ENCODE data around the gene MAP2K7.

DNA sequence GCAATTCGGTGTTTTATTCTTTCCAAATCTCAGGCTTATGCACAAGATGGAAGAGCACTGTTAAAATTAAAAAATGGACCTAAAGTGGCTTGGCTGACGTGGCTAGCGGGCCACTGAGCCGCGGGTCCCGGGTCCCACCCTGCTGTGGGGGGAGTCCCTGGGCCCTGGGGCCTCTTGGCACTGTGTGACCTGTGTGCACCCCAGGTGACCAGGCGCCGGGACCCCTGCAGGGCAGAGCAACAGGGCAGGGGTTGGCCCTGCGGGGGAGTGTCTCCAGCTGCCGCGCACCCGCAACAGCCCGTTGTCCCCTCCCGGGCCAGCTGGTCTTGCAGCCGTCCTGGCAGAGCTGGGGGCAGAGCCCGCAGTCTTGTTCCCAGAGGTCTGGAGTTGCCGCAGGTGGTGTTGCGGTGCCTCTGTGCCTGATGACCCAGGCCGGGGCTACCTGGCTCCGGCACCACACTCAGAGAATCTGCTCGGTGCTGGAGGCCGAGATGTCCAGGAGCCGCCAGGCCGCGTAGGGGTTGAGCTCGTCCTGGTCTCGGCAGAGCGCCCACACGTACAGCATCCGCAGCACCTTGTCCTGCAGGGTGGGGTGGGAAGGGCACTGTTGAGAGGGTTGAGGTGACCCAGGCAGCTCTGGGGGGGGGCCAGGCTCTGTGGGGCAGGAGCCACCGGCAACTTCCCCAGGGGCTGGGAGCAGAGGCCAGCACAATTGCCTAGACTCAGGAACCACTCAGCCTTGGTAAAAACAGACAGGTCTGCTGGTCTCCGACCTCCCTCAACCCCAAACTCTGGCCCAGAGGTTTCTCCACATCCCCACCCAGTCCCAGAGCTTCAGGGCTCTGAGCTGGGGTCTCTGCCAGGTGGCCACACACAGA, 23.3 kb downstream of the MAP2K7 start:
- TF ChIP-seq, protein P1, sequence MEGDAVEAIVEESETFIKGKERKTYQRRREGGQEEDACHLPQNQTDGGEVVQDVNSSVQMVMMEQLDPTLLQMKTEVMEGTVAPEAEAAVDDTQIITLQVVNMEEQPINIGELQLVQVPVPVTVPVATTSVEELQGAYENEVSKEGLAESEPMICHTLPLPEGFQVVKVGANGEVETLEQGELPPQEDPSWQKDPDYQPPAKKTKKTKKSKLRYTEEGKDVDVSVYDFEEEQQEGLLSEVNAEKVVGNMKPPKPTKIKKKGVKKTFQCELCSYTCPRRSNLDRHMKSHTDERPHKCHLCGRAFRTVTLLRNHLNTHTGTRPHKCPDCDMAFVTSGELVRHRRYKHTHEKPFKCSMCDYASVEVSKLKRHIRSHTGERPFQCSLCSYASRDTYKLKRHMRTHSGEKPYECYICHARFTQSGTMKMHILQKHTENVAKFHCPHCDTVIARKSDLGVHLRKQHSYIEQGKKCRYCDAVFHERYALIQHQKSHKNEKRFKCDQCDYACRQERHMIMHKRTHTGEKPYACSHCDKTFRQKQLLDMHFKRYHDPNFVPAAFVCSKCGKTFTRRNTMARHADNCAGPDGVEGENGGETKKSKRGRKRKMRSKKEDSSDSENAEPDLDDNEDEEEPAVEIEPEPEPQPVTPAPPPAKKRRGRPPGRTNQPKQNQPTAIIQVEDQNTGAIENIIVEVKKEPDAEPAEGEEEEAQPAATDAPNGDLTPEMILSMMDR (IDR thresholded peaks at IDR 0.05; ENCODE audit: borderline replicate concordance, extremely low read depth, low read length, poor library complexity, severe bottlenecking) = no peak
- no peak for TF ChIP-seq EZH2 (IDR thresholded peaks at IDR 0.05; ENCODE audit: borderline replicate concordance, low read depth, low read length, severe bottlenecking)

All from DND-41 (cell line).